ENCODE results near the gene SPATA33.
"Not testable (repeated sequence)": the region's sequence is repeated elsewhere in the genome, so short reads cannot be mapped to it uniquely, and the experiment has no call there.

SPATA33 gene

DNA sequence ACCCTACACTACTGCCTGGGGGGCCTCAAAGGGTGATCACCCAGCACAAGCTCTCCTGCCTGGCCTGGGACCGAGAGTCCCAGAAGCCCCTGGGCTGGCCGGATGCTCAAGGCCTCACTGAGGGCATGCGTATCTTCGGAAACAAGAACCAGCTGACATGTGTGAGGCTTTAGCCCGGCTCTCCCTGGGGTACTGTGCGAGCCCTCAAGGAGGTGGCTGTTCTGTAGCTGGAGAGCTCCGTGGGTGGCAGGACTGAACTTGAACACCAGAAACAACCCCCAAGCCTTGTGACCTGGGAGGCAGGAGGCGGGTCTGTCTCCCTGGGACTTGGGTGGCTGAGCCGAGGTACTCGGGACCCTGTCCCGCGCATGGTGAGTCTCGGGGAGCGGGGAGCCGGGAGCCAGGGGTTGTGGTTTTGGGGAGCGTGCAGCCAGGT is 37.2 kb upstream of the SPATA33 start:
- TF ChIP-seq ZNF274 (IDR thresholded peaks at IDR 0.05; ENCODE audit: low read depth, low read length) = no peak
- no peak overlapping the region for H3K4me3 ChIP-seq (ENCODE audit: low read length)

DNA sequence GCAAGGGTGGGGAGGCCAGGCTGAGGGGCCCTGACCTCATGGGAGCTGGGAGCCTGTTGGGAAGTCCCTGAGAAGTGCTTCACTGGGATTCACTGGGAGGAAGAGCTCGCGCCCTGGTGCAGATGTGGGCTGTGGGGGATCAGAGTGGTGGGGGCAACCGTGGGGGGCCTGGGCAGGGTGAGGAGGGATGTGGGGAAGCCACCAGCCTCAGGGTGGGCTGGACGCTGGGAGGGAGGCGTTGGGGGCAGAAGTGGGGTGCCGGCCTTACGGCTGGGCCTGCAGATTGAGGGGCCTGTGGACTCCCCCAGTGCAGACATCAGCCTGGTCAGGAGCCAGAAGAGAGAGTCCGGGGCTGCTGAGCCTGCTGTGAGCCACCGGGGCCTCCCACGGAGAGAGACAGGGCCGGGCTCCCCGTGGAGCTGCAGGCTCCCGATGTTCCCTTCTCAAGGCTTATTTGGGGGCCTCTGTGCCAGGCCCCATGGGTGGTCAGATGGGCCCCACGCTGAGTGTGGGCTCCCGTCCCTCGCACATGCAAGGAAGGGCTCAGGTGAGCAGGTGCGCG is 36.4 kb upstream of the SPATA33 start:
- H3K4me3 ChIP-seq (ENCODE audit: low read length) = no peak overlapping the region
- no peak for TF ChIP-seq ZNF274 (IDR thresholded peaks at IDR 0.05; ENCODE audit: low read depth, low read length)

GRCh38 chr16:89621698-89622409 is 35.8 kb upstream of the SPATA33 start:
- no peak overlapping the region for H3K4me3 ChIP-seq (ENCODE audit: low read length)
- TF ChIP-seq ZNF274 (IDR thresholded peaks at IDR 0.05; ENCODE audit: low read depth, low read length) = no peak

GRCh38 chr16:89623511-89624261 is 34.0 kb upstream of the SPATA33 start:
- TF ChIP-seq ZNF274 (IDR thresholded peaks at IDR 0.05; ENCODE audit: low read depth, low read length) = no peak
- no peak overlapping the region for H3K4me3 ChIP-seq (ENCODE audit: low read length)

DNA sequence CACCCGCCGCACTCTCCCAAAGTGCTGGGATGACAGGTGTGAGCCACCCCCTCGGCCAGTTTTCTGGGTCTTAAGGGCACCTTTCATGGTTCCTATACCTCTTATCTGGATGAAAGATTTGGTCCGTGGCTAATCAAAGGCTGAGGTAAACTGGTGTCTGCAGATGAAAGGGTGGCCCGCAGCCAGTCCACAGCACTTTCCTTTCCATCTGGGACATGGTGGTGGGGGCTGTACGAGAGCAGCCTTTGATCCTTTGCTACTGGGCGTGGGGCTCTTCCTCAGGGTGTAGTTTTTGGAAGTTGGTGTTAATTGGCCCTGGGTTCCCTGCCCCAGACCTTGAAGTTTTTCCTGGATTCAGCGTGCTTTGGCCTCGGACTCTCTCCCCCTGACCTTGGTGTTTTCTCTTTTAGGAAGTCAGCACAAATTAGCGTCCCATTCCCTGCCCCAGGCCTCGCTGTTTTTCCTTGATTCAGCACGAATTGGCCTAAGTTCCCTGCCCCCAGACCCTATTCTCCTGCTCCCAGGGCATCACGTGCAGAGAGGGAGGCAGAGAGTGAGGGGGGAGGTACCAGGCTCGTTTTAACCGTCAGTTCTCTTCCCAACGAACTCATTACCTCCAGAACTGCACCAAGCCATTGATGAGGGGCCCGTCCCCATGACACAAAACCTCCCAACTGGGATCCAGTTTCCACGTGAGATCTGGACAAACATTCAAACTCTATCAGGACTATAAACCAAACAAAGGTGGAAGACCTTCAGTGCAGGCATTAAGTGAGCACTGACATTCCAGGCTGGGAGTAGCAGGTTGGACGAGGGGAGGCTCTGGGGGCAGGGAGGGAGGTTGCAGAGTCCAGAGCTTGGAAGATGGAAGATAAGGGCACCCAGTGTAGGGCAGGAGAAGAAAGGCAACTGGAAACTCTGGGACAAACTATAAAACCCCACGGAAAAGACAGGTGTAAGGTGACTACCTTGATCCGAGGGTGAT is 32.6 kb upstream of the SPATA33 start:
- no peak for TF ChIP-seq ZNF274 (IDR thresholded peaks at IDR 0.05; ENCODE audit: low read depth, low read length)
- H3K4me3 ChIP-seq (ENCODE audit: low read length) = no peak overlapping the region

- H3K4me3 ChIP-seq (ENCODE audit: low read length) = no peak overlapping the region
- TF ChIP-seq ZNF274 (IDR thresholded peaks at IDR 0.05; ENCODE audit: low read depth, low read length) = no peak
These were observed 27.6 kb upstream of the SPATA33 start for GRCh38 chr16:89629827-89630610.

DNA sequence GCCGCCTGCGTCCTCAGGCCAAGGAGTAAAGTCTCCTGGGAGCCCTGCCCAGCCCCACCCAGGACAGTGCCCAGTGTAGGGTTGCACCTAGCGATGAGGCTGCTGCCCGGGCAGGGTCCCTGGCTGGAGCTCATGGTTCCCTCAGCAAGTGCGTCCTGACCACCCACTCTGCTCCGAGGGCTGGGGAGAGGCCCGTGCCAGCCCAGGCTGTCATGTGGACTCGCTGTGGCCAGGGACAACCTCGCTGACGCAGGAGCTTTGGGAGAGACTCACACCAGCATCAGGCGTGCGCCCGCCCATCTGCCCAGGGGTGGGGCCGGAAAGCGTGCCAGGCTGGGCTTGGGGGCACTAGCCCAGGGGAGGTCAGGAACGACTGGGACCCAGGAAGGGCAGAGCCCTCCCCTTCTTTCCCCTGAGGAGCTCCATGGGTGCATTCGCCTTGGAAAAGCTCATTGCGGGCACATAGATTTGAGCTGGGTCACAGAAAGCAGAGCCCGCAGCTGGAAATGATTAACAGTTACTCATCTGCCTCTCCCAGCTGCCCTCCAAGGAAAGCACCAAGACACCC is 24.5 kb upstream of the SPATA33 start:
- no peak for TF ChIP-seq ZNF274 (IDR thresholded peaks at IDR 0.05; ENCODE audit: low read depth, low read length)
- H3K4me3 ChIP-seq (ENCODE audit: low read length) = no peak overlapping the region

DNA sequence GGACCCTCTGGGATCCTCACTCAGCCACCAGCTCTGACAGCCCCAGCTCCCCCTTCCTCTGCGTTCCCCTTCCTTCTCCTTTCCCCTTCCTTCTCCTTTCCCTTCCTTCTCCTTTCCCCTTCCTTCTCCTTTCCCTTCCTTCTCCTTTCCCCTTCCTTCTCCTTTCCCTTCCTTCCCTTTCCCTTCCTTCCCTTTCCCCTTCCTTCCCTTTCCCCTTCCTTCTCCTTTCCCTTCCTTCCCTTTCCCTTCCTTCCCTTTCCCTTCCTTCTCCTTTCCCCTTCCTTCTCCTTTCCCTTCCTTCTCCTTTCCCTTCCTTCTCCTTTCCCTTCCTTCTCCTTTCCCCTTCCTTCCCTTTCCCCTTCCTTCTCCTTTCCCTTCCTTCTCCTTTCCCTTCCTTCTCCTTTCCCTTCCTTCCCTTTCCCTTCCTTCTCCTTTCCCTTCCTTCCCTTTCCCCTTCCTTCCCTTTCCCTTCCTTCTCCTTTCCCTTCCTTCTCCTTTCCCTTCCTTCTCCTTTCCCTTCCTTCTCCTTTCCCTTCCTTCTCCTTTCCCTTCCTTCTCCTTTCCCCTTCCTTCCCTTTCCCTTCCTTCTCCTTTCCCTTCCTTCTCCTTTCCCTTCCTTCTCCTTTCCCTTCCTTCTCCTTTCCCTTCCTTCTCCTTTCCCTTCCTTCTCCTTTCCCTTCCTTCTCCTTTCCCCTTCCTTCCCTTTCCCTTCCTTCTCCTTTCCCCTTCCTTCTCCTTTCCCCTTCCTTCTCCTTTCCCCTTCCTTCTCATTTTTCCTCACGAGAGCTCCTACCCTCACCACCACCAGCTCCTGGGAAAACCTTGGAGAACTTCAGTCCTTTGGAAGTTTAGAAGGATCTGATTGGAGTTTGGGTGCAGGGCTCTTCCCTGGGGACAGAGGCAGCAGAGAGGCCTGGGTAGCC is 22.9 kb upstream of the SPATA33 start:
- not testable (repeated sequence) for H3K4me3 ChIP-seq (ENCODE audit: low read length)

GRCh38 chr16:89636663-89637062 is 21.0 kb upstream of the SPATA33 start:
- H3K4me3 ChIP-seq (ENCODE audit: low read length) = no peak overlapping the region
- no peak for TF ChIP-seq ZNF274 (IDR thresholded peaks at IDR 0.05; ENCODE audit: low read depth, low read length)

GRCh38 chr16:89637379-89637778 is 20.3 kb upstream of the SPATA33 start:
- no peak for TF ChIP-seq ZNF274 (IDR thresholded peaks at IDR 0.05; ENCODE audit: low read depth, low read length)
- no peak overlapping the region for H3K4me3 ChIP-seq (ENCODE audit: low read length)

DNA sequence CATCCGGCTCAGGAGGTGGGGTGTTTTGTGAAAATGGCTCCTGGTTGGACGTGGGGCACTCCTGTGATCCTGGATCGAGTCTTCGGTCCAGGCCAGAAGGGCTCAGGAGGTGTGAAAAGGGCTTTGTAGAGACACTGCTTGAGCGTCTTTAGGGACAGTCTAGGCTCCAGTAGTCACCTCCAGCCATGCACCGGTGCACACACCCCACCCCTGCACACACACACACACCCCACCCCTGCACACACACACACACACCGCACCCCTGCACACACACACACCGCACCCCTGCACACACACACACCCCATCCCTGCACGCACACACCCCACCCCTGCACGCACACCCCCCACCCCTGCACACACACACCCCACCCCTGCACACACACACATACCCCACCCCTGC is 19.2 kb upstream of the SPATA33 start:
- H3K4me3 ChIP-seq (ENCODE audit: low read length) = no peak overlapping the region
- TF ChIP-seq ZNF274 (IDR thresholded peaks at IDR 0.05; ENCODE audit: low read depth, low read length) = no peak

- H3K4me3 ChIP-seq (ENCODE audit: low read length) = no peak overlapping the region
- TF ChIP-seq ZNF274 (IDR thresholded peaks at IDR 0.05; ENCODE audit: low read depth, low read length) = no peak
These were observed 18.3 kb upstream of the SPATA33 start for GRCh38 chr16:89639385-89639784.
